NCI-H146 treated with DMSO at 0.1 percent for 48 hours (cell line): ENCODE results near the gene LRRC26.
"Not testable (repeated sequence)": the region's sequence is repeated elsewhere in the genome, so short reads cannot be mapped to it uniquely, and the experiment has no call there.

Source experiments
- DNase-seq: peaks from one replicate; lab custom pipeline; 2025; ENCODE audit not compliant: unreplicated experiment; lab: John Stamatoyannopoulos, UW

LRRC26 gene

DNA sequence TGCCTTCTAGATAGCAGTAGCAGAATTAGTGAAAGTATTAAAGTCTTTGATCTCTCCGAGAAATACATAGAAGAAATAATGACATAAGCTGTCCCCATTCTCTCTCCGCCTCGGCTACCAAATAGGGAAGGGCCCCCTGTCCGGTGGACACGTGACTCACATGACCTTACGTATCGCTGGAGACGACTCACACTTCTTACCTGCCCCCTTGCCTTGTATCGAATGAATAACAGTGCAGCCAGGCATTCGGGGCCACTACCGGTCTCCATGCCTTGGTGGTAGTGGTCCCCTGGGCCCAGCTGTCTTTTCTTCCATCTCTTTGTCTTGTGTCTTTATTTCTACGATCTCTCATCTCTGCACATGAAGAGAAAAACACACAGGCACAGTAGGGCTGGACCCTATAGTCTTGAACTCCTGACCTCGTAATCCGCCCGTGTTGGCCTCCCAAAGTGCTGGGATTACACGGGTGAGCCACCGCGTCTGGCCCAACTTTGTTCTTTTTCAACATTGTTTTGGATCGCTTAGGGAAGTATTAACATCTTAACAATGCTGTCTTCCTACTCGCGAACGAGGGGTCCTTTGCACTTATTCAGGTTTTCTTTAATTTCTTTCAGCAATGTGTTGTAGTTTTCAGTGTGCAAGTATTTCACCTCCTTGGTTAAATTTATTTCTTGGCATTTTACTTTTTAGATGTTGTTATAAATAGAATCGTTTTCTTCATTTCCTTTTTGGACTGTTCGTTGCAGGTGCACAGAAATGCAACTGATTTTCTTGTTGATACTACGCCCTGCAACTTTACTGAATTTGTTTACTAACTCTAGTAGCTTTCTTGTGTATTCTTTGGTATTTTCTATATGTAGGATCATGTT is 47.7 kb downstream of the LRRC26 start:
- not testable (repeated sequence) for DNase-seq
